C4-2B (cell line): ENCODE results near the gene CHST11.

Experiments
- ZFX ChIP-seq: fragments of 450-650 bp; IDR thresholded peaks from 2 replicates; pipeline ENCODE4 v1.6.1; 2017
- TF ChIP-seq, protein P1 (sequence below): fragments of 450-650 bp; conservative IDR thresholded peaks from 2 replicates; pipeline ENCODE4 v1.5.1; 2017; ENCODE audit warnings: mild to moderate bottlenecking

DNA sequence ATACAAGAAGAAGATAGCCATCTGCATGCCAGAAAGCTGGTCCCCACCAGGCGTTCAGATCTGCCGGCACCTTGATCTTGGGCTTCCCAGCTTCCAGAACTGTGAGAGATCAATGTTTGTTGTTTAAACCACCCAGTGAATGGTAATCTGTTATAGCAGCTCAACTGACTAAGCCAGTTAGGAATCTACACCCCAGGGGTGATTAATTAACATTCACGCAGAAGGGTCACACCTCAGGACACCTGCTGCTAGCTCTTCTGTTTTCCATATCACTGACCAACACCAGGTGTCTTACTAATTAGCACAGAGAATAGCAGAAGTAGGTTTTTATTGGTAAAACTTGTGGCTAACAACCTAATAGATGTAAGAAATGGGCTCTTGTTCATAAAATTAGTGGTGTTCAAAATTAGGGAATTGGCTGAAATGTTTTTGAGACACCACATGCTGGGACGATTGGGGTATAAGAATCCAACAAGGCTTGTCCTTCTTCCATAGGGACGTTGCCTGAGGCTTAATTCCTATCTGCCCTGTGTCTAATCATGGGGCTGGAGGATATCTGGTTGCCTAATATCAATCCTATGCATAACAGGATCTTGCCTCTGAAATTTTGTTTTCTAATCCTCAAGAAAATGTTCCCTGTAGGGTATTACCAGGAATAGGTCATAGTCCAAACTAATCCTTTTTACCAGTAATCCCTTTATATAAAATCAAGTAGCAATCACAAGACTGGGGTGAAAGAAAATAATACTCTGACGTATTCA lies 42.0 kb upstream of the CHST11 start:
- TF ChIP-seq, protein P1, sequence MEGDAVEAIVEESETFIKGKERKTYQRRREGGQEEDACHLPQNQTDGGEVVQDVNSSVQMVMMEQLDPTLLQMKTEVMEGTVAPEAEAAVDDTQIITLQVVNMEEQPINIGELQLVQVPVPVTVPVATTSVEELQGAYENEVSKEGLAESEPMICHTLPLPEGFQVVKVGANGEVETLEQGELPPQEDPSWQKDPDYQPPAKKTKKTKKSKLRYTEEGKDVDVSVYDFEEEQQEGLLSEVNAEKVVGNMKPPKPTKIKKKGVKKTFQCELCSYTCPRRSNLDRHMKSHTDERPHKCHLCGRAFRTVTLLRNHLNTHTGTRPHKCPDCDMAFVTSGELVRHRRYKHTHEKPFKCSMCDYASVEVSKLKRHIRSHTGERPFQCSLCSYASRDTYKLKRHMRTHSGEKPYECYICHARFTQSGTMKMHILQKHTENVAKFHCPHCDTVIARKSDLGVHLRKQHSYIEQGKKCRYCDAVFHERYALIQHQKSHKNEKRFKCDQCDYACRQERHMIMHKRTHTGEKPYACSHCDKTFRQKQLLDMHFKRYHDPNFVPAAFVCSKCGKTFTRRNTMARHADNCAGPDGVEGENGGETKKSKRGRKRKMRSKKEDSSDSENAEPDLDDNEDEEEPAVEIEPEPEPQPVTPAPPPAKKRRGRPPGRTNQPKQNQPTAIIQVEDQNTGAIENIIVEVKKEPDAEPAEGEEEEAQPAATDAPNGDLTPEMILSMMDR: no peak
- no peak for TF ChIP-seq ZFX
